Natural killer cell (primary cell): ENCODE data around the gene COL23A1. TPM values are rescaled to one million over a fixed set of nuclear protein-coding genes. Genes with fewer than 3 reads are reported as not detected.
A peak's percentile ranks its signal among the peaks of the same experiment; 100 is the strongest.

Experiments
- ATAC-seq, 3 donors: fragments of 150-1000 bp in 2 of 3; fragments of 200-7000 bp in 1 of 3; cut with Tn5 transposase; 1 replicate in 1 of 3; 2 replicates in 2 of 3; pipeline ENCODE4 v1.10.0; 2021; ENCODE audit warnings: mild to moderate bottlenecking in 2 of 3, moderate library complexity in 2 of 3
- DNase-seq, 2 donors: peaks; one replicate each; pipeline versions ENCODE4 v3.0.0 to v3.0.0-alpha.2; 2013 to 2021; ENCODE audit warnings: mixed read lengths in 1 of 2
- H3K27ac ChIP-seq: one replicate; pipeline ENCODE4 v1.5.1; 2013; ENCODE audit warnings: mild to moderate bottlenecking, low read length
- H3K27me3 ChIP-seq: one replicate; pipeline ENCODE4 v1.6.1; 2013; ENCODE audit warnings: low read length; ENCODE audit not compliant: control insufficient read depth, insufficient read depth
- H3K36me3 ChIP-seq: one replicate; pipeline ENCODE4 v1.6.1; 2013; ENCODE audit warnings: low read length; ENCODE audit not compliant: control insufficient read depth, insufficient read depth
- H3K4me1 ChIP-seq: one replicate; pipeline ENCODE4 v1.6.1; 2013; ENCODE audit warnings: low read length; ENCODE audit not compliant: control insufficient read depth, insufficient read depth
- H3K4me3 ChIP-seq: one replicate; pipeline ENCODE4 v1.5.1; 2013; ENCODE audit warnings: low read length
- H3K9me3 ChIP-seq: one replicate; pipeline ENCODE4 v1.6.1; 2013; ENCODE audit warnings: low read length; ENCODE audit not compliant: control insufficient read depth, insufficient read depth
- H3K27ac Mint-ChIP-seq, 2 donors: one replicate each; pipeline ENCODE4 v1.8.0; 2022; ENCODE audit warnings: mild to moderate bottlenecking in 2 of 2, mixed read lengths in 2 of 2, moderate library complexity in 1 of 2
- H3K27me3 Mint-ChIP-seq, 2 donors: one replicate each; pipeline ENCODE4 v1.8.0; 2022; ENCODE audit warnings: low read depth in 2 of 2, mixed read lengths in 2 of 2
- H3K36me3 Mint-ChIP-seq: one replicate; pipeline ENCODE4 v1.8.0; 2022; ENCODE audit warnings: mixed read lengths
- H3K4me1 Mint-ChIP-seq, 2 donors: one replicate each; pipeline ENCODE4 v1.8.0; 2022; ENCODE audit warnings: mixed read lengths in 2 of 2
- H3K4me3 Mint-ChIP-seq: one replicate; pipeline ENCODE4 v1.8.0; 2022; ENCODE audit warnings: mild to moderate bottlenecking, moderate library complexity, mixed read lengths
- H3K9me3 Mint-ChIP-seq, 2 donors: one replicate each; pipeline ENCODE4 v1.8.0; 2022; ENCODE audit warnings: mixed read lengths in 2 of 2
- CTCF ChIP-seq: fragments of 200-600 bp; IDR thresholded peaks from one replicate; pipeline ENCODE4 v1.8.0; 2022; ENCODE audit warnings: antibody characterized with exemption
- WGBS: methylation state at CpG from one replicate; pipeline ENCODE4 v1.1.7; 2013; ENCODE audit warnings: missing lambda C conversion rate; ENCODE audit not compliant: insufficient coverage; 5-methylcytosine and 5-hydroxymethylcytosine counted together
- intact Hi-C: fragments of 100-400 bp; cut with micrococcal nuclease; formaldehyde crosslinking; loops from one replicate; pipeline ENCODE4 v1.14.2; 2022
- total RNA-seq, 4 donors: library from RNA; stranded (reverse); fragments of 120-200 nt in 1 of 4; gene quantifications; one replicate each; pipeline versions ENCODE4 v1.2.3 to v1.2.4, GENCODE V29; 2013 to 2022

COL23A1 gene
- total RNA-seq, 3 donors from 2014 or later (not counting 1 experiment from before 2014, with no cell fraction given), result 0.15 TPM; not detected in 2

- Histone ChIP-seq H3K4me1 (peaks cover 24% of the 10 kb centered on the region), H3K36me3 (peaks cover 11% of the 10 kb centered on the region), H3K27ac (no peak overlapping the region), H3K9me3 (no peaks in the 10 kb centered on the region), H3K27me3 (no peaks in the 10 kb centered on the region), H3K4me3 (no peak overlapping the region)
- Mint-ChIP-seq H3K4me3 (peak overlapping the region; percentile 61), H3K9me3 (no peaks in the 10 kb centered on the region), H3K27ac (no peak overlapping the region), H3K4me1 (peaks cover 27 to 28% of the 10 kb centered on the region in 2 donors), H3K27me3 (no peaks in the 10 kb centered on the region), H3K36me3 (no peaks in the 10 kb centered on the region)
- WGBS, result 95% methylated on average over 9 of the region's 10 CpGs
- no peak for ATAC-seq
- no peak for TF ChIP-seq CTCF
- intact Hi-C loops, result no loop called here
- DNase-seq, result no peak
Observed at GRCh38 chr5:178202541-178202940, 387.7 kb downstream of the COL23A1 start.

GRCh38 chr5:178201927-178202235 lies 388.3 kb downstream of the COL23A1 start:
- H3K27ac Mint-ChIP-seq, result no peak overlapping the region
- no peaks in the 10 kb centered on the region for H3K9me3 Mint-ChIP-seq
- peaks cover 21% of the 10 kb centered on the region for H3K4me1 ChIP-seq
- no peak for TF ChIP-seq CTCF
- H3K27ac ChIP-seq, result no peak overlapping the region
- no peaks in the 10 kb centered on the region for H3K27me3 ChIP-seq
- DNase-seq, result no peak
- no peaks in the 10 kb centered on the region for H3K27me3 Mint-ChIP-seq
- no peak overlapping the region for H3K4me3 ChIP-seq
- no peak overlapping the region for H3K4me3 Mint-ChIP-seq
- peaks cover 20 to 23% of the 10 kb centered on the region in 2 donors for H3K4me1 Mint-ChIP-seq
- H3K36me3 Mint-ChIP-seq, result no peaks in the 10 kb centered on the region
- intact Hi-C loops, result no loop called here
- no peaks in the 10 kb centered on the region for H3K9me3 ChIP-seq
- WGBS, result 27% methylated on average over 2 of the region's 2 CpGs
- ATAC-seq, result no peak
- peaks cover 4% of the 10 kb centered on the region for H3K36me3 ChIP-seq

GRCh38 chr5:178201221-178201926 lies 388.8 kb downstream of the COL23A1 start:
- H3K4me3 ChIP-seq, result no peak overlapping the region
- no peak overlapping the region for H3K27ac ChIP-seq
- ATAC-seq, result no peak
- no peaks in the 10 kb centered on the region for H3K9me3 ChIP-seq
- WGBS, result 87% methylated on average over 11 of the region's 14 CpGs
- H3K36me3 ChIP-seq, result peaks cover 2% of the 10 kb centered on the region
- DNase-seq, result no peak
- Mint-ChIP-seq H3K4me1 (peaks cover 18 to 22% of the 10 kb centered on the region in 2 donors), H3K9me3 (no peaks in the 10 kb centered on the region), H3K27ac (no peak overlapping the region), H3K4me3 (no peak overlapping the region), H3K27me3 (no peaks in the 10 kb centered on the region), H3K36me3 (no peaks in the 10 kb centered on the region)
- intact Hi-C loops, result no loop called here
- no peak for TF ChIP-seq CTCF
- H3K4me1 ChIP-seq, result peaks cover 16% of the 10 kb centered on the region
- H3K27me3 ChIP-seq, result no peaks in the 10 kb centered on the region
